Heart right ventricle (tissue), 16 donors: Measurements from ENCODE around the gene TNIP1. TPM values are rescaled to one million over a fixed set of nuclear protein-coding genes. Genes with fewer than 3 reads are reported as not detected.

Experiments used
- ATAC-seq, 8 donors: fragments of 200-7000 bp; cut with Tn5 transposase; one replicate each; pipeline ENCODE4 v1.9.1; 2020; ENCODE audit warnings: mild to moderate bottlenecking in 8 of 8, moderate library complexity in 8 of 8, moderate number of reproducible peaks in 1 of 8
- DNase-seq, 2 donors: peaks; one replicate each; pipeline ENCODE4 v3.0.0-alpha.2; 2020
- H3K27ac ChIP-seq, 10 donors: fragments of 200-600 bp; sonication (generic) in 2 of 10; one replicate each; pipeline versions ENCODE4 v1.5.0 to v1.8.0; 2020 to 2022; ENCODE audit warnings: mild to moderate bottlenecking in 3 of 10
- H3K27me3 ChIP-seq, 7 donors: fragments of 200-600 bp; one replicate each; pipeline ENCODE4 v1.8.0; 2021 to 2022; ENCODE audit warnings: mild to moderate bottlenecking in 2 of 7
- H3K36me3 ChIP-seq, 9 donors: fragments of 200-600 bp; sonication (generic) in 1 of 9; one replicate each; pipeline versions ENCODE4 v1.5.0 to v1.8.0; 2020 to 2022; ENCODE audit warnings: mild to moderate bottlenecking in 2 of 9
- H3K4me1 ChIP-seq, 9 donors: fragments of 200-600 bp; sonication (generic) in 1 of 9; one replicate each; pipeline versions ENCODE4 v1.5.0 to v1.8.0; 2020 to 2022; ENCODE audit warnings: mild to moderate bottlenecking in 4 of 9
- H3K4me3 ChIP-seq, 10 donors: fragments of 200-600 bp; sonication (generic) in 2 of 10; one replicate each; pipeline versions ENCODE4 v1.5.0 to v1.8.0; 2020 to 2022; ENCODE audit warnings: mild to moderate bottlenecking in 7 of 10, moderate library complexity in 2 of 10
- H3K9me3 ChIP-seq, 11 donors: fragments of 200-600 bp in 10 of 11; sonication (generic) in 2 of 11; one replicate each; pipeline versions ENCODE4 v1.5.0 to v1.8.0; 2013 to 2022; ENCODE audit warnings: mild to moderate bottlenecking in 2 of 11, control low read depth in 1 of 11, moderate library complexity in 1 of 11
- CTCF ChIP-seq, 9 donors: fragments of 200-600 bp; sonication (generic) in 2 of 9; IDR thresholded peaks; one replicate each; pipeline versions ENCODE4 v1.5.0 to v1.8.0; 2021 to 2022; ENCODE audit warnings: antibody characterized with exemption in 9 of 9, mild to moderate bottlenecking in 5 of 9, moderate library complexity in 1 of 9
- WGBS, 2 donors: extraction: QIAGEN DNeasy Blood & Tissue Kit; methylation state at CpG; one replicate each; pipeline ENCODE4 v1.1.7; 2013; ENCODE audit warnings: inconsistent platforms in 1 of 2; 5-methylcytosine and 5-hydroxymethylcytosine counted together
- intact Hi-C, 10 donors: fragments of 100-400 bp; cut with DNase I; formaldehyde crosslinking; loops; one replicate each; pipeline versions ENCODE4 v1.11.1 to v1.14.2; 2022
- polyA plus RNA-seq, 2 donors: library from polyadenylated mRNA; stranded (reverse); fragments of 200-250 nt; gene quantifications; one replicate each; pipeline ENCODE4 v1.2.3, GENCODE V29; 2013
- total RNA-seq, 10 donors: library from RNA; stranded (reverse); fragmentation: NEBNext Ultra II Directional in 3 of 10; extraction: Animal tissue kit (Norgen Biotek cat#: 25700) in 3 of 10; gene quantifications; one replicate each; pipeline versions ENCODE4 v1.2.1 to v1.2.4, GENCODE V29; 2021 to 2023
- donor health status: Arrhythmogenic right ventricular cardiomyopathy.
- donor health status: ischemic (EF 13 %, LVEDD 7.1; RV severe dilation, severe dysfunction).
- donor health status: healthy with polysubstance abuse.
- donor health status: DM: no; HTN: yes; CAD: no.
- donor health status: DM: no; HTN: no; CAD: no.
- donor health status: ischemic (EF 25% LVEDD 6.9; RV normal size, moderate dysfunction).
- donor health status: ischemic (EF 25% LVEDD 5.7; RV mildly dilated, moderate dysfunction).
- donor health status: healthy.
- donor health status: DM: yes; HTN: yes; CAD: no.
- donor health status: Ischemic cardiomyopathy.
- donor health status: ischemic (EF 35%, LVEDD 5.7; RV mildly dilated, moderate dysfunction).
- donor health status: nonischemic (EF 11% LVEDD 7.7; RV severe dilation, severe dysfunction).
- donor health status: DM: yes; HTN: yes; CAD: no.
- donor health status: PGD.
- donor health status: ischemic (EF 29% LVEDD 5.4; RV normal size, mild dysfunction).
- donor health status: nonischemic (EF 23%, LVEDD 6.1; RV moderate dilation, normal function).

Gene TNIP1
- total and polyA plus RNA-seq, 12 donors: 63.8 to 130 (median 124) TPM

GRCh38 chr5:151036556-151036955 lies 44.3 kb downstream of the TNIP1 start:
- no peaks in the 10 kb centered on the region for H3K27me3 ChIP-seq
- ATAC-seq: no peak
- H3K27ac ChIP-seq: peak overlapping the region in 2 of 10 donors; percentile 70 to 80
- no peak for TF ChIP-seq CTCF (IDR thresholded peaks at IDR 0.05)
- WGBS, 2 donors: 85 to 86% methylated on average over 6 of the region's 6 CpGs
- no peaks in the 10 kb centered on the region for H3K9me3 ChIP-seq
- H3K36me3 ChIP-seq: peaks cover 7 to 98% (median 52%) of the 10 kb centered on the region in 9 donors
- intact Hi-C loops: no loop called here
- DNase-seq: no peak
- no peak overlapping the region for H3K4me3 ChIP-seq
- peaks cover 15 to 43% (median 34%) of the 10 kb centered on the region in 9 donors for H3K4me1 ChIP-seq

DNA sequence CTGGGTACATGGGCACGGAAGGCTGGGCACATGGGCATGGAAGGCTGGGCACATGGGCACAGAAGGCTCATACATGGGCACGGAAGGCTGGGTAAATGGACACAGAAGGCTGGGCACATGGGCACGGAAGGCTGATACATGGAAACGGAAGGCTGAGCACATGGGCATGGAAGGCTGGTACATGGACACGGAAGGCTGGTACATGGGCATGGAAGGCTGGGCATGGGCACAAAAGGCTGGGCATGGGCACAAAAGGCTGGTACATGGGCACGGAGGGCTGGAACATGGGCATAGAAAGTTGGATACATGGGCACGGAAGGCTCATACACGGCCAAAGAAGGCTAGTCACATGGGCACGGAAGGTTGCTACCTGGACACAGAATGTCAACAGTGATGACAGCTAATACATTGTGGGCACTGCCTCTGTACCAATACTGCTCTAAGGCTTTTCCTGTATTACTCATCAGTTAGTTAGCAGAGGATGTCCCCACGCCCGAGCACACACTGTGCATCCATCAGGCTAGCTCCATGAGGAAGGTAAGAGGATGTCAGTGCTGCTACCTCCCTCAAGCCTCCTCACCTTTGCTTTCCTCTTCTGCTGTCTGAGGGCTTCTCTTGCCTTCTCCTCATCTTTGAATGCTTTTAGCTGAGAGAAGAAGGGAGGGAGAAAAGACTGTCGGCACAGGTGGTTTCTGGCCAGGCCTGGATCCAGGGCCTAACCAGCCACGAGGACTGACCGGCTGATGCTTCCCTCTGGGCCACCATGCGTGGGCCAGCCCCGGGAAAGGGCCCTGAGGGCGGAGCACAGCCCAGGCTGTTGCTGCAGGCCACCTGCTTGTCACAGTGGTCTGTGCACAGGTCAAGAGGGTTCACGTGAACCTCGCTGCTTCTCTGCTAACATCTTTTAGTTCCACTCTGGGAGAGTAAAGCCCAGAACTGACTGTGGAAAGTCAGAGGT lies 46.1 kb downstream of the TNIP1 start:
- Histone ChIP-seq H3K27ac (no peak overlapping the region), H3K36me3 (peaks cover 7 to 98% (median 54%) of the 10 kb centered on the region in 9 donors), H3K9me3 (no peaks in the 10 kb centered on the region), H3K27me3 (no peaks in the 10 kb centered on the region), H3K4me1 (peaks cover 15 to 46% (median 33%) of the 10 kb centered on the region in 9 donors), H3K4me3 (no peak overlapping the region)
- ATAC-seq: no peak
- intact Hi-C loops: no loop called here
- no peak for TF ChIP-seq CTCF (IDR thresholded peaks at IDR 0.05)
- no peak for DNase-seq
- 93% methylated on average over 19 of the region's 19 CpGs for WGBS, 2 donors

DNA sequence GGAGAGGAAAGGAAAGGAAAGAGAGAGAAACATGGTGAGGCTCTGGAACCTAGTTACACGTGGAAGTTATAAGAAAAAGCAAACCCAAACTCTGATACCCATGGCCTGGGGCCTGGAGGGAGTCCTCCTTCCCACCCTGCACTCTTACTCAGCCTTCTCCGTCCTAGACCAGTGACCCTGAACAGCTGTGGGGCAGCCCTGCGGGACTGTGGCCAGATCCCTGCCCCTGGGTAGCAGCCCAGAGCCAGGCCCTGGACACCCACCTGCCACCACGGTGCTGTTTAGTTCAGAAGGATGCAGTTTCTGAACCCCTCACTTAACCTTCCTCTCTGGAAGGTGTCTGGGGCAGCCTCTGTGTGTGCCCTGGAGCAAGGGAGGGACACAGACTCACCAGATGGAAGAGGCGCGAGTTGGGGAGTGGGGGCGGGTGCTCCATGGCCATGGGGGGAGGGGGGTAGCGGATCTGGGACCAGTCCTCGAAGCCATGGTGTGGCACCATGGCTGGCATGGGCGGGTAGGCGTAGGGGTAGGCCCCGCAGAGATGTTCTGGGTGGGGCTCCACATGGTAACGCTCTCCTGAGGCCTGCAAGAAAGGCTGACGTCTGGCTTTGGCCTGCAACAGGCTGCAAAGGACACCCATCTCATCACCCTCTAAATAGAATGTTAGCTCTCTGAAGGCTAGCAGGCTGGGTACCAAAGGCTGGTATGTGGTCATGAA lies 47.5 kb downstream of the TNIP1 start:
- intact Hi-C loops: no loop called here
- no peak for TF ChIP-seq CTCF (IDR thresholded peaks at IDR 0.05)
- peaks cover 10 to 45% (median 30%) of the 10 kb centered on the region in 9 donors for H3K4me1 ChIP-seq
- H3K27ac ChIP-seq: no peak overlapping the region
- no peaks in the 10 kb centered on the region for H3K27me3 ChIP-seq
- H3K36me3 ChIP-seq: peaks cover 7 to 98% (median 55%) of the 10 kb centered on the region in 9 donors
- H3K4me3 ChIP-seq: no peak overlapping the region
- WGBS, 2 donors: 94 to 95% methylated on average over 14 of the region's 14 CpGs
- no peak for DNase-seq
- ATAC-seq: no peak
- H3K9me3 ChIP-seq: no peaks in the 10 kb centered on the region

GRCh38 chr5:151031554-151031953 lies 49.3 kb downstream of the TNIP1 start:
- DNase-seq: no peak
- intact Hi-C loops: no loop called here
- peaks cover 9 to 45% (median 28%) of the 10 kb centered on the region in 9 donors for H3K4me1 ChIP-seq

More at GRCh38 chr5:151031554-151031953, 49.3 kb downstream of the TNIP1 start:
- Histone ChIP-seq H3K27me3 (no peaks in the 10 kb centered on the region), H3K27ac (peak overlapping the region in 1 of 10 donors; percentile 61), H3K9me3 (no peaks in the 10 kb centered on the region), H3K36me3 (peaks cover 6 to 98% (median 64%) of the 10 kb centered on the region in 9 donors), H3K4me3 (no peak overlapping the region)
- ATAC-seq: no peak
- WGBS, 2 donors: 96% methylated on average over 11 of the region's 11 CpGs
- TF ChIP-seq CTCF (IDR thresholded peaks at IDR 0.05): no peak
